BE2C (cell line): ENCODE results near the gene DYRK4.
A peak's percentile ranks its signal among the peaks of the same experiment; 100 is the strongest.

ENCODE experiments used
- DNase-seq: peaks from one replicate; pipeline ENCODE4 v3.0.0-alpha.2; 2020
- H3K27me3 ChIP-seq: fragments of 250-450 bp; sonication (Bioruptor Pico); 2 replicates; pipeline ENCODE4 v1.5.1; 2020; ENCODE audit warnings: mild to moderate bottlenecking
- H3K36me3 ChIP-seq: fragments of 250-450 bp; sonication (Bioruptor Pico); 2 replicates; pipeline ENCODE4 v1.5.1; 2020; ENCODE audit warnings: mild to moderate bottlenecking
- H3K4me1 ChIP-seq: fragments of 250-450 bp; sonication (Bioruptor Pico); 2 replicates; pipeline ENCODE4 v1.5.1; 2020
- H3K4me3 ChIP-seq: 2 replicates; pipeline ENCODE4 v1.5.1; 2011; ENCODE audit warnings: low read depth, low read length
- H3K9me3 ChIP-seq: fragments of 250-450 bp; sonication (Bioruptor Pico); 2 replicates; pipeline ENCODE4 v1.5.1; 2020
- CTCF ChIP-seq: IDR thresholded peaks from 2 replicates; pipeline ENCODE4 v1.5.1; 2012; ENCODE audit warnings: mild to moderate bottlenecking, low read depth, low read length

The DYRK4 gene

GRCh38 chr12:4569261-4569660 lies 7.3 kb downstream of the DYRK4 start:
- Histone ChIP-seq H3K36me3 (no peaks in the 10 kb centered on the region), H3K9me3 (no peaks in the 10 kb centered on the region), H3K27me3 (no peaks in the 10 kb centered on the region), H3K4me1 (no peaks in the 10 kb centered on the region), H3K4me3 (no peak overlapping the region)
- no peak for TF ChIP-seq CTCF
- DNase-seq: no peak

GRCh38 chr12:4572680-4573079 lies 10.7 kb downstream of the DYRK4 start:
- Histone ChIP-seq H3K4me3 (no peak overlapping the region), H3K4me1 (no peaks in the 10 kb centered on the region), H3K36me3 (no peaks in the 10 kb centered on the region), H3K27me3 (peaks cover 24% of the 10 kb centered on the region), H3K9me3 (no peaks in the 10 kb centered on the region)
- no peak for DNase-seq
- no peak for TF ChIP-seq CTCF

GRCh38 chr12:4579305-4580102 lies 17.5 kb downstream of the DYRK4 start:
- Histone ChIP-seq H3K36me3 (no peaks in the 10 kb centered on the region), H3K9me3 (no peaks in the 10 kb centered on the region; the same call in 1 of the 2 replicates), H3K27me3 (peaks cover 65% of the 10 kb centered on the region), H3K4me3 (peak overlapping the region; percentile 7; the same call in 1 of the 2 replicates), H3K4me1 (no peaks in the 10 kb centered on the region; the same call in 1 of the 2 replicates)
- TF ChIP-seq CTCF: peak; percentile 58
- peak; percentile 29 for DNase-seq

- Histone ChIP-seq H3K9me3 (no peaks in the 10 kb centered on the region; the same call in 1 of the 2 replicates), H3K4me1 (no peaks in the 10 kb centered on the region; the same call in 1 of the 2 replicates), H3K4me3 (no peak overlapping the region)
These were observed 18.3 kb downstream of the DYRK4 start for GRCh38 chr12:4580281-4580688.

GRCh38 chr12:4584281-4584680 lies 22.3 kb downstream of the DYRK4 start:
- Histone ChIP-seq H3K4me1 (no peaks in the 10 kb centered on the region), H3K4me3 (no peak overlapping the region)

More at GRCh38 chr12:4580281-4580688, 18.3 kb downstream of the DYRK4 start:
- no peak for TF ChIP-seq CTCF
- no peak for DNase-seq
- Histone ChIP-seq H3K36me3 (no peaks in the 10 kb centered on the region), H3K27me3 (peaks cover 60% of the 10 kb centered on the region)

More at GRCh38 chr12:4584281-4584680, 22.3 kb downstream of the DYRK4 start:
- Histone ChIP-seq H3K27me3 (peaks cover 36% of the 10 kb centered on the region), H3K36me3 (no peaks in the 10 kb centered on the region), H3K9me3 (no peaks in the 10 kb centered on the region)
- TF ChIP-seq CTCF: no peak
- no peak for DNase-seq
